NCI-H526 (cell line): ENCODE measurements around the gene TEN1.
A peak's percentile ranks its signal among the peaks of the same experiment; 100 is the strongest.

Experiments
- DNase-seq, 2 experiments: peaks; one replicate each; lab custom pipeline; 2025; lab: John Stamatoyannopoulos, UW

Gene TEN1

GRCh38 chr17:75976175-75976848 lies 2.7 kb upstream of the TEN1 start:
- no peak for DNase-seq

DNA sequence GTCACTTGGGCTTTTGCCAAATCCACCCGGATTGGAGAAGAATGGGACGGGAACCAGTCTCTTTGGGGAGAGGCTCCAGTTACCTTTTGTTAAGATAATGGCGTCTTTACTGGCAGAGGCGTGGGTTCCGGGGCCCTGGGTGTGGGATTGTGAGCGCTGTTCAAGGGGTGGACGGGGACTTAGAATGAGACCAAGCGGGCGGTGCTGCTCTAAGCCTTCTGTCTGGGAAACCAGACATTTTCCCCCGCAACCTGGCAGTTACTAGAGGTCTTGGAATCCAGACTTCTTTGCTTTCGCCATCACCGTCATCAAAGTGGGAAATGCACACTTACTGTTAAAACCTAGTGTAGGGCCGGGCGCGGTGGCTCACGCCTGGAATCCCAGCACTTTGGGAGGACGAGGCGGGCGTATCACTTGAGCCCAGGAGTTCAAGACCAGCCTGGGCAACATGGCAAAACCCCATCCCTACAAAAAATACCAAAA lies 706 bp downstream of the TEN1 start:
- DNase-seq = no peak

DNA sequence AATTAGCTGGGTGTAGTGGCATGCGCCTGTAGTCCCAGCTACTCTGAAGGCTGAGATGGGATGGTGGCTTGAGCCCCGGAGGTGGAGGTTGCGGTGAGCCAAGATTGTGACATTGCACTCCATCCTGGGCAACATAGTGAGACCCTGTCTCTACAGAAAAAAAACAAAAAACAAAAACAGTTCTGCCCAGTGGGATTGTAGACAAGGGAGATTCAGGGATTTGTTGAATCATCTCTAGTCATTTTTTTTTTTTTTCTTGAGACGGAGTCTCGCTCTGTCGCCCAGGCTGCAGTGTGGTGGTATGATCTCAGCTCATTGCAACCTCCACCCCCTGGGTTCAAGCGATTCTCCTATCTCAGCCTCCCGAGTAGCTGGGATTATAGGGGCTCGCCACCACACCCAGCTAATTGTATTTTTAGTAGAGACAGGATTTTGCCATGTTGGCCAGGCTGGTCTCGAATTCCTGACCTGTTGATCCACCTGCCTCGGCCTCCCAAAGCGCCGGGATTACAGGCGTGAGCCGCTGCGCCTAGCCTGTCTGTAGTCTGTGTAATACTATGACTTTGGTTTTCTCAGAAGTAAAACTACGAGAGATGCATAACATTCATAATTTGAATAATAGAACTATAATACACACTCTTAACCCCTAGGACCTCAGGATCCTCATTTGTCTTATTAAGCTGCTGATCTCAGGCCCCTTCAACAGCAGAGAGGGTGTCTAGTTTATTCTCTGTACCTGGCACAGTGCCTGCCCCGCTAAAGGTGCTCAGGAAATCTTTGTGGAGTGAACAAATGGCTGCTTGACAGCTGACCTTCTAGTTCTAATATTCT lies 1.4 kb downstream of the TEN1 start:
- DNase-seq = no peak

- no peak for DNase-seq
Observed at GRCh38 chr17:75981019-75981615, 2.1 kb downstream of the TEN1 start.

DNA sequence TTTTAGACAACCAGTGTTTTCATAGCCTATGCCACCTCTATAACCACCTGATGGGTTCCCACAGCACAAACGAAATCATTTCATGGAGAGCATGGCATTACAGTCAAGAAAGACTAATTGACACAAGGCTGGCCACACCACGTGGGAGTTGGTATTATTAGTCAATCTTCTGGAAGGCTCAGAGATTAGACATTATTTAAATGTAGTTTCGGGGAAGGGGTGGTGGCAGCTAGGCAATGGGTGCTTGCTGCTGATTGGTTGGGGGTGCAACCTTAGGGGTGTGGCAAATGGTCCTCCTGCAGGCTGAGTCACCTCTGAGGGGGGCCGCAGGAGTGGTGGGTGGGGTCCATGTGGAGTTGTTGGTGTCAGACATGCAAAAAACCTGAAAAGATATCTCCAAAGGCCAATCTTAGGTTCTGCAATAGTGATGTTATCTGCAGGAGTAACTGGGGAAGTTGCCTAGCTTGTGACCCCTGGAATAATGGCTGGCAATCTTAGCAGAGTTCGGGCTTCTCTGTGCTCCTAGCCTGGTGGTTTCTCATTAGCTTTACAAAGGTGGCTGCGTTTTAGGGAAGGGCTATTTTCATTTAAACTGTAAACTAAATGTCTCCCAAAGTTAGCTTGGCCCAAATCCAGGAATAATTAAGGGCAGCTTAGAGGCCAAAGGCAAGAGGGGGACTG lies 4.6 kb downstream of the TEN1 start:
- DNase-seq = no peak

DNA sequence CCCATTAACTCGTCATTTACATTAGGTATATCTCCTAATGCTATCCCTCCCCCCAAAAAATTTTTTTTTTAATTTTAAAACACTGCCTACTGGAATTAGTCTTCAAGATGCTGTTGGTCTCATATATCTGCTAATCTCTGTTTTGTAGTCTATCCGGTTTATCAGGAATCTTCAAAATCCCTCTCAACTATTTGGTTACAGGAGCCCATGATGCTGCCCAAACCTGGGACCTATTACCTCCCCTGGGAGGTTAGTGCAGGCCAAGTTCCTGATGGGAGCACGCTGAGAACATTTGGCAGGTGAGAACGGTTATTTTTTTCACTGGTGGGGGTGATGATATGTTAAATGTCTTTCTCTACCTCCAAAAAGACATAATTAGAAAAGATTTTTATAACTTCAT lies 6.9 kb downstream of the TEN1 start:
- no peak for DNase-seq

DNA sequence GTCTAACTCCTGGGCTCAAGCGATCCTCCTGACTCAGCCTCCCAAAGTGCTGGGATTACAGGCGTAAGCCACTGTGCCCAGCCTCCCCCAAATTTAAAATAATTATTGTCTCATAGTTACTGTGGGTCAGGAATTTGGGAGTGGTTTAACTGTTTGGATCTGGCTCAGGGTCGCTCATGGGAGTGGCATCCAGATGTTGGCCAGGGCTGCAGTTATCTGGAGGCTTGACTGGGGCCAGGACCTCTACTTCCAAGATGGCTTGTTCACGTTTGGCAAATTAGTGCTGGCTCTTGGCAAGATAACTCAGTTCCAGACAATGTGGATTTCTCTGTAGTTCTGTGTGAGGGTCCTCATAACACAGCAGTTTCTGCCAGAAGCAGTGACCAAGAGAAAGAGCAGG lies 8.0 kb downstream of the TEN1 start:
- no peak for DNase-seq

DNA sequence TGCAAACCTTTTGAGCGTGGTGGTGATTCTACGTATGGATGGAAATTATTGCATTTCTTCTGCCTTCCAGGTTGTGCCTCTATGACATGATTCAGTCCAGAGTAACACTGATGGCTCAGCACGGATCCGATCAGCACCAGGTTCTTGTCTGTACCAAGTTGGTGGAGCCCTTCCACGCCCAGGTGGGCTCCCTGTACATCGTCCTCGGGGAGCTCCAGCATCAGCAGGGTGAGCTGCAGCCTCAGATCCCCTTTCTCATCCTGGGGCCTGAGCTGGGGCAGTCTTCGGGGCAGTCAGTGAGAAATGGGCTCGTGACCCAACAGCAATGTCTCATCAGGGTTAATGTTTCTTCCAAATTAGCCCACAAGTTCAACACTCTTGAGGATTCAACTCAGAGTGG lies 12.4 kb downstream of the TEN1 start:
- no peak for DNase-seq

- DNase-seq = no peak
Observed at GRCh38 chr17:75994802-75995370, 15.8 kb downstream of the TEN1 start.

DNA sequence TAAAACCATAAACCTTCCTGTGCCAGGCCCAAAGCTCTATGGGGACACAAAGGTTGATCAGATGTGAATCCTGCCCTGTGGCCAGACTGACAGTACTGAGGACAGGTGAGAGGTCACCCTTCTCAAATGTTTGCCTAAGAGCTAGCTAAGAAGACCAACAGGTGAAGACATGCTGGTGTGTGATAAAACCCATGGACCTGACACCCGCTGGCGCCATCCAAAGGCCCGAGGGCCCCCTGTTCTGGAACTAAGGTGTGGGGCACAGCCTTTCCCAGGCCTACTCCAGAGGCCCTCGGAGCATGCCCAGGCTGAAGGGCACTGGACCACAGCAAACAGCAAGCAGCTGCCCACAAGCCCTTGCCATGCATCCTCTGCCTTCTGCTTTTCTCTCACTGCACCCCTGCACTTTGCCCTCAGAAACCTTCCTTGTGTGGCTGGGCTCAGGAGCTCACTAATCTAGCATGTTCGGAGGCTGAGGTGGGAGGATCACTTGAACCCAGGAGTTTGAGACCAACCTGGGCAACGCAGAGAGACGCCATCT lies 16.4 kb downstream of the TEN1 start:
- DNase-seq = no peak

DNA sequence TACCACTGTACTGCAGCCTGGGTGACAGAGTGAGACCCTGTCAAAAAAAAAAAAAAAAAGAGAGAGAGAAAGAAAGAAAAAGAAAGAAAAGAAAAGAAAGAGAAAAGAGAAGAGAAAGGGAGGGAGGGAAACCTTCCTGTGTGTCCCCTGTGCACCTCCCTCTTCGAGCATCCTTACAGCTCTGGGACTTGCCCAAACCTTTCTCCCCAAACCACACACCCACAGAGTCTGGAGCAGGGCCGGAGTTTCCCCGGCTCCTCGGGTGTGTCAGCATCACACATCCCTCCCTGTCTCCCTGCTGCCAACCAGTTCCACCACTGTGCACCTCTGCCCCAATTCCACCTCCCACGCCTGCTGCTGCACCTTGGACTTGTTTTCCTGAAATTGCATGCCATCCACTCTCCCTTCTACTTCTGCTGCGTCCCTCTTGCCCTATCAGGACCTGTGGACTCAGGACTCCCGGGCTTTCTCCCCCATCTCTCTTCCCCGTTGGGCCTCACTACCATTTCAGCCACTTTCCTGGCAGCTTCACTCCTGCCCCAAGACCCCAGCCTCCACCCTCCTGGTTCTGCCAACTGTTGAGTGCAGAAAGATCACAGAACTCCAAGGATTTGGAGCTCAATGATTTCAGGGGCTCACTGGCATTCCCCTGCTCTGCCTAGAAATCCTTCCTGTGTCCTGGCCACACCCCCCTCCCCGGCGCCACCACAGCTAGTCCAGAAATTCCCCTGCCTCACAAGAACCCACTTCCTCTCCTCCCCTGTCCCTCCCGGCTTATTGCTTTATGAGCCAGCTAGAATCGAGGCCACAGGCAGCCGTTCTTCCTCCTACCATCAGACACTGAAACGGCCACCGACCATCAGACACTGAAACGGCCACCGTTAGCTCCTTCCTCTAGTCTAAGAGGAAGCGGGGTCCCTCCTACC lies 17.9 kb downstream of the TEN1 start:
- no peak for DNase-seq

GRCh38 chr17:75998327-75998795 lies 19.3 kb downstream of the TEN1 start:
- no peak for DNase-seq

DNA sequence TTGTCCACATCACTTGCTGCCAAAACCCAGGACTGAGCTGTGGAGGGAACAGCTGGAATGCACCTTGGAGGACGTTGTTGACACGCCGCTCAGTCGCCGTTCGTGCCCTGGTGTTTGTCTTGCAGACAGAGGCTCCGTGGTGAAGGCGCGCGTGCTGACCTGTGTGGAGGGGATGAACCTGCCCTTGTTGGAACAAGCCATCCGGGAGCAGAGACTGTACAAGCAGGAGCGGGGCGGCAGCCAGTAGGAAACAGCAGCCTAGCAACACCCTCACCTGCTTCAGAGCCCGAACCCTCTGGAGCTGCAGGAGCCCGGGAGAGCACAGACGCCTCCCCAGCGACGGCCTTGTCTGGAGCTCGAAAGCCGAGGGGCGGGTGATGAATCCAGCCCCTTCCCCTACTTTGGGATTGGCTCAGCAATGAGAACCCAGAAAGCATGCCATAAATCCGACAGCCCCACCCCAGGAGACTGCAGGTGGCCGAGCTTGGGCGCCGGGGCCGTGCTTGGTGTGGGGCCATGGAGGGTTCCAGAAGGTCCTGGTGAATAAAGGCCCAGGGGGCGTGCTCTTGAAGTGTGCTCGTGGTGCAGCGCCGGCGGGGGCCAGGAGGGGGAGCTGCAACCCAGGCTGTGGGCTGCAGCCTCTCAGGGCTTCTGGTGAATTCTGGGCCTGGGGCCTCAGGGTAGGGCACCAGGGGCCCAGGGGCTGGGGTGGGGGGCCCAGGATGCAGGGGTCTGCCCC lies 21.1 kb downstream of the TEN1 start:
- DNase-seq = peak; percentile 23 to 76

GRCh38 chr17:76000755-76001521 lies 21.9 kb downstream of the TEN1 start, which contains the start of gene CDK3:
TSS of gene CDK3 (plus strand) at chr17:76000855. CDS start at chr17:76001426, 571 bp downstream.
- no peak for DNase-seq

DNA sequence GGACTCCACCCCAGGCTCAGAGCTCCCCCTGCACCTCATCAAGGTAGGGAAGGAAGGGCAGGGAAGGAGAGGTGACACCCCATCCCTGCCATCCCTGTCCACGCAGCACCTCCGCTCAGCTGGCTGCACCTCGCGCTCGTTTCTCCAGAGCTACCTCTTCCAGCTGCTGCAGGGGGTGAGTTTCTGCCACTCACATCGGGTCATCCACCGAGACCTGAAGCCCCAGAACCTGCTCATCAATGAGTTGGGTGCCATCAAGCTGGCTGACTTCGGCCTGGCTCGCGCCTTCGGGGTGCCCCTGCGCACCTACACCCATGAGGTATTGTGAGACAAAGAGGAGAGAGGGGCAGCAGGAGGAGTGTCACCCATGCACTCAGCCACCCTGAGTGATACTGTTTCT lies 23.1 kb downstream of the TEN1 start:
- no peak for DNase-seq

DNA sequence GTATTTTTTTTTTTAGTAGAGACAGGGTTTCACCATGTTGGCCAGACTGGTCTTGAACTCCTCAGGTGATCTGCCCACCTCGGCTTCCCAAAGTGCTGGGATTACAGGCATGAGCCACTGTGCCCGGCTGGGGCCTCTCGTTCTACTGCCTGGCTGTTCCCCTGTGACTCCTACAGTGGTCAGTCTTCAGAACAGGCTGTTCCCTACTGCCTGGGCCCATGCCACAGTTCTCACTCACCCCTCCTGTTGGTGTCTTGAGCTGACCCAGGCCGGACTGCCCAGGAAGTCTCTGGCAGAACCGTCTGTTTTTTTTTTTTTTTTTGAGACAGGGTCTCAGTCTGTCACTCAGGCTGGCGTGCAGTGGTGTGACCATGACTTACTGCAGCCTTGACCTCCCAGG lies 24.9 kb downstream of the TEN1 start:
- no peak for DNase-seq

GRCh38 chr17:76004750-76005262 lies 25.8 kb downstream of the TEN1 start:
- no peak for DNase-seq

DNA sequence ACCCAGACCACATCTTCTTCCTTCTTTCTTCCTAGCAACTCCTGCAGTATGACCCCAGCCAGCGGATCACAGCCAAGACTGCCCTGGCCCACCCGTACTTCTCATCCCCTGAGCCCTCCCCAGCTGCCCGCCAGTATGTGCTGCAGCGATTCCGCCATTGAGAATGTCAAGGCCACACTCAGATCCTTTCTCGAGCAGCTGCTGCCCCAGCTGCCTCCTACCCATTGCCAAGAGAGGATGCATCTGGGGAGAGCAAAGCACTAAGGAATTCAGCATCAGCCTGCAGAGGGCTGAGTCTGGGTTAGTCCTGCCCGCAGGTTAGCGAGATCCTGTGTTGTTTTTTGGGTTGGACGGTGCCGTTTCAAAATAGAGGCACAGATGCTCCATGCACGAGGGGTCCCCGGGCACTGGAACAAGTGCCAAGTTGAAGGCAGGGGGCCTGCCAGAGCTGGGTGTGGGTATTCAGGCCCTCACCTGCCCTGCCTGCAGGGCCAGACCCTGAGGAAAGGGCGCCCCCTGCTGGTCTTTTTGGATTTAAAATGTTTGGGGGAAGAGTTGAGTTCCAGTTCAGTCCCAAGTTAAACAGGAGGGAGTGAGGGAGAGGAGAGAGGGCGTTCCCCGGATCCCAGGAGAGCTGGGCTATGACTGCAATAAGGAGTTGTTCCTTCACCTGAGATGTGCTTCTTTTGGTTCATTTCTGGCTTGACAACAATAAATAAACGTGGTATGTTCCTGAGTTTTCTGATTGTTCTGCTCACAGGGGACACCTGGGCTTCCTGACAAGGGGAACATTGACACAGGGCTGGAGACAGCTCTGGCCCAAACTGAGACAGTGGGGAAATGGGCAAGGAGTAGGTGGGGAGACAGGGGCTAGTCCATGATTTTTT lies 26.5 kb downstream of the TEN1 start:
- peak; percentile 43 to 85 for DNase-seq
